ENCODE results near the gene TMEM115. TPM values are rescaled to one million over a fixed set of nuclear protein-coding genes. Genes with fewer than 3 reads are reported as not detected.
A peak's percentile ranks its signal among the peaks of the same experiment; 100 is the strongest.

The TMEM115 gene
- total and polyA plus RNA-seq, 9 of the 15 experiments (the other 6 are each of a cell fraction or from before 2014, with no cell fraction given): 1.6 to 26.9 (median 14.1) TPM

DNA sequence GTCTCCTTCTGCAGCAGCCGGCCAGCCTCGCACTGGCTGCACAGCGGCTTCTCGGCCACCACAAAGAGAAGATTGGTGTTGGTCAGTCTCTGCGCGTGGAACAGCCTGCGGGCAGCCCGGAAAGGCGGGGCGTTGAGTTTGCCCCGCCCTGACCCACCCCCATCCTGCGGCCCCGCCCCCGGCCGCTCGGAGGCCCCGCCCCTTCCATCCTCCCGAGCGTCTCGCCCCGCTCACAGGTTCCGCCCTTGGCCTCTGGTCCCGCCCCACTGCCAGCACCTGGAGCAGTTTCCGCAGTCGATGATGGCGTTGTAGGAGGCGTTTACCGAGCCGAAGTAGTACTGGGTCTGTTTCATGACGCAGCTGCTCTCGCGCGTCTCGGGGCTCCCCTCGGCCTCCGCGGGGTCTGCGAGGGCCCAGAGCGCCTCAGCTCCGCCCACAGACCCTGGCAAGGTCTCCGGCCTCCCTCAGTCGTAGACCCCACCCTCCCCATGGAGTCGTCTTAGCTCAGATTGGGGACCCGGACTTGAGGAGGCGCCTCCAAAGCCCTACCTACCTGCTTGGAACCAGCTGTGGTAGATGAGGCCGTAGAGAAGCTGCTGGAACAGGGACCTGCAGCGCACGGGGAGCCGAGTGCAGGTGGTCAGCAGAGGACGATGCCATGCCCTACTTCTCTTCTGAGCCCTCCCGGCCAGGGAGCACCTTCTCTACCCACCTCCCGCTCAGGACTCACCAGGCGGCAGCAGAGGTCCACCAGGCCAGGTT, 5.9 kb upstream of the TMEM115 start (continued):
- TF ChIP-seq, protein P1, sequence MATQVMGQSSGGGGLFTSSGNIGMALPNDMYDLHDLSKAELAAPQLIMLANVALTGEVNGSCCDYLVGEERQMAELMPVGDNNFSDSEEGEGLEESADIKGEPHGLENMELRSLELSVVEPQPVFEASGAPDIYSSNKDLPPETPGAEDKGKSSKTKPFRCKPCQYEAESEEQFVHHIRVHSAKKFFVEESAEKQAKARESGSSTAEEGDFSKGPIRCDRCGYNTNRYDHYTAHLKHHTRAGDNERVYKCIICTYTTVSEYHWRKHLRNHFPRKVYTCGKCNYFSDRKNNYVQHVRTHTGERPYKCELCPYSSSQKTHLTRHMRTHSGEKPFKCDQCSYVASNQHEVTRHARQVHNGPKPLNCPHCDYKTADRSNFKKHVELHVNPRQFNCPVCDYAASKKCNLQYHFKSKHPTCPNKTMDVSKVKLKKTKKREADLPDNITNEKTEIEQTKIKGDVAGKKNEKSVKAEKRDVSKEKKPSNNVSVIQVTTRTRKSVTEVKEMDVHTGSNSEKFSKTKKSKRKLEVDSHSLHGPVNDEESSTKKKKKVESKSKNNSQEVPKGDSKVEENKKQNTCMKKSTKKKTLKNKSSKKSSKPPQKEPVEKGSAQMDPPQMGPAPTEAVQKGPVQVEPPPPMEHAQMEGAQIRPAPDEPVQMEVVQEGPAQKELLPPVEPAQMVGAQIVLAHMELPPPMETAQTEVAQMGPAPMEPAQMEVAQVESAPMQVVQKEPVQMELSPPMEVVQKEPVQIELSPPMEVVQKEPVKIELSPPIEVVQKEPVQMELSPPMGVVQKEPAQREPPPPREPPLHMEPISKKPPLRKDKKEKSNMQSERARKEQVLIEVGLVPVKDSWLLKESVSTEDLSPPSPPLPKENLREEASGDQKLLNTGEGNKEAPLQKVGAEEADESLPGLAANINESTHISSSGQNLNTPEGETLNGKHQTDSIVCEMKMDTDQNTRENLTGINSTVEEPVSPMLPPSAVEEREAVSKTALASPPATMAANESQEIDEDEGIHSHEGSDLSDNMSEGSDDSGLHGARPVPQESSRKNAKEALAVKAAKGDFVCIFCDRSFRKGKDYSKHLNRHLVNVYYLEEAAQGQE (IDR thresholded peaks at IDR 0.05; ENCODE audit: borderline replicate concordance): no peak
- TF ChIP-seq, protein P1 (CRISPR knock-in tag; IDR thresholded peaks at IDR 0.05; ENCODE audit: low read depth): no peak
- TF ChIP-seq, protein P2, sequence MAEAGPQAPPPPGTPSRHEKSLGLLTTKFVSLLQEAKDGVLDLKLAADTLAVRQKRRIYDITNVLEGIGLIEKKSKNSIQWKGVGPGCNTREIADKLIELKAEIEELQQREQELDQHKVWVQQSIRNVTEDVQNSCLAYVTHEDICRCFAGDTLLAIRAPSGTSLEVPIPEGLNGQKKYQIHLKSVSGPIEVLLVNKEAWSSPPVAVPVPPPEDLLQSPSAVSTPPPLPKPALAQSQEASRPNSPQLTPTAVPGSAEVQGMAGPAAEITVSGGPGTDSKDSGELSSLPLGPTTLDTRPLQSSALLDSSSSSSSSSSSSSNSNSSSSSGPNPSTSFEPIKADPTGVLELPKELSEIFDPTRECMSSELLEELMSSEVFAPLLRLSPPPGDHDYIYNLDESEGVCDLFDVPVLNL (CRISPR knock-in tag; IDR thresholded peaks at IDR 0.05; ENCODE audit: low read depth): no peak
- TF ChIP-seq RFX5 (IDR thresholded peaks at IDR 0.05; ENCODE audit: low read depth, low read length) (no peak), PTBP1 (IDR thresholded peaks at IDR 0.05; ENCODE audit: low read depth, low read length) (no peak), GABPB1 (CRISPR knock-in tag; IDR thresholded peaks at IDR 0.05) (0 out of 2 replicates have a peak, but pooled peaks have one; percentile 7), PHB2 (IDR thresholded peaks at IDR 0.05; ENCODE audit: low read depth) (no peak), HNRNPLL (IDR thresholded peaks at IDR 0.05; ENCODE audit: low read depth, low read length, poor library complexity, severe bottlenecking) (no peak), SMC3 (conservative IDR thresholded peaks at IDR 0.05; ENCODE audit: insufficient read depth, low read depth, low read length) (no peak)
- TF ChIP-seq, protein P3, sequence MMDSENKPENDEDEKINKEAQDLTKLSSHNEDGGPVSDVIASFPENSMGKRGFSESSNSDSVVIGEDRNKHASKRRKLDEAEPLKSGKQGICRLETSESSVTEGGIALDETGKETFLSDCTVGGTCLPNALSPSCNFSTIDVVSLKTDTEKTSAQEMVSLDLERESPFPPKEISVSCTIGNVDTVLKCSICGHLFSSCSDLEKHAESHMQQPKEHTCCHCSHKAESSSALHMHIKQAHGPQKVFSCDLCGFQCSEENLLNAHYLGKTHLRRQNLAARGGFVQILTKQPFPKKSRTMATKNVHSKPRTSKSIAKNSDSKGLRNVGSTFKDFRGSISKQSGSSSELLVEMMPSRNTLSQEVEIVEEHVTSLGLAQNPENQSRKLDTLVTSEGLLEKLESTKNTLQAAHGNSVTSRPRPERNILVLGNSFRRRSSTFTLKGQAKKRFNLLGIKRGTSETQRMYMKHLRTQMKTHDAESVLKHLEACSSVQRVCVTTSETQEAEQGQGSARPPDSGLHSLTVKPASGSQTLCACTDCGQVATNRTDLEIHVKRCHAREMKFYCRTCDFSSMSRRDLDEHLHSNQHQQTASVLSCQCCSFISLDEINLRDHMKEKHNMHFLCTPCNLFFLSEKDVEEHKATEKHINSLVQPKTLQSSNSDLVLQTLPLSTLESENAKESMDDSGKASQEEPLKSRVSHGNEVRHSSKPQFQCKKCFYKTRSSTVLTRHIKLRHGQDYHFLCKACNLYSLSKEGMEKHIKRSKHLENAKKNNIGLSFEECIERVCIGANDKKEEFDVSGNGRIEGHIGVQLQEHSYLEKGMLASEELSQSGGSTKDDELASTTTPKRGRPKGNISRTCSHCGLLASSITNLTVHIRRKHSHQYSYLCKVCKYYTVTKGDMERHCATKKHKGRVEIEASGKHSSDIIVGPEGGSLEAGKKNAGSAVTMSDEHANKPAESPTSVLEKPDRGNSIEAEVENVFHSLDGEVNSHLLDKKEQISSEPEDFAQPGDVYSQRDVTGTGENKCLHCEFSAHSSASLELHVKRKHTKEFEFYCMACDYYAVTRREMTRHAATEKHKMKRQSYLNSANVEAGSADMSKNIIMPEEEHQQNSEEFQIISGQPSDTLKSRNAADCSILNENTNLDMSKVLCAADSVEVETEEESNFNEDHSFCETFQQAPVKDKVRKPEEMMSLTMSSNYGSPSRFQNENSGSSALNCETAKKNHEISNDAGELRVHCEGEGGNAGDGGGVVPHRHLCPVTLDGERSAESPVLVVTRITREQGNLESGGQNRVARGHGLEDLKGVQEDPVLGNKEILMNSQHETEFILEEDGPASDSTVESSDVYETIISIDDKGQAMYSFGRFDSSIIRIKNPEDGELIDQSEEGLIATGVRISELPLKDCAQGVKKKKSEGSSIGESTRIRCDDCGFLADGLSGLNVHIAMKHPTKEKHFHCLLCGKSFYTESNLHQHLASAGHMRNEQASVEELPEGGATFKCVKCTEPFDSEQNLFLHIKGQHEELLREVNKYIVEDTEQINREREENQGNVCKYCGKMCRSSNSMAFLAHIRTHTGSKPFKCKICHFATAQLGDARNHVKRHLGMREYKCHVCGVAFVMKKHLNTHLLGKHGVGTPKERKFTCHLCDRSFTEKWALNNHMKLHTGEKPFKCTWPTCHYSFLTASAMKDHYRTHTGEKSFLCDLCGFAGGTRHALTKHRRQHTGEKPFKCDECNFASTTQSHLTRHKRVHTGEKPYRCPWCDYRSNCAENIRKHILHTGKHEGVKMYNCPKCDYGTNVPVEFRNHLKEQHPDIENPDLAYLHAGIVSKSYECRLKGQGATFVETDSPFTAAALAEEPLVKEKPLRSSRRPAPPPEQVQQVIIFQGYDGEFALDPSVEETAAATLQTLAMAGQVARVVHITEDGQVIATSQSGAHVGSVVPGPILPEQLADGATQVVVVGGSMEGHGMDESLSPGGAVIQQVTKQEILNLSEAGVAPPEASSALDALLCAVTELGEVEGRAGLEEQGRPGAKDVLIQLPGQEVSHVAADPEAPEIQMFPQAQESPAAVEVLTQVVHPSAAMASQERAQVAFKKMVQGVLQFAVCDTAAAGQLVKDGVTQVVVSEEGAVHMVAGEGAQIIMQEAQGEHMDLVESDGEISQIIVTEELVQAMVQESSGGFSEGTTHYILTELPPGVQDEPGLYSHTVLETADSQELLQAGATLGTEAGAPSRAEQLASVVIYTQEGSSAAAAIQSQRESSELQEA (IDR thresholded peaks at IDR 0.05; ENCODE audit: low read depth): no peak
